ENCODE results near the gene PARP9.
"Not testable (repeated sequence)": the region's sequence is repeated elsewhere in the genome, so short reads cannot be mapped to it uniquely, and the experiment has no call there.

The PARP9 gene

GRCh38 chr3:122516846-122517360, 47.2 kb downstream of the PARP9 start:
- no peak for DNase-seq

GRCh38 chr3:122515870-122516269, 48.2 kb downstream of the PARP9 start:
- no peak for DNase-seq

- DNase-seq: no peak
Observed at GRCh38 chr3:122515020-122515468, 49.1 kb downstream of the PARP9 start.

- peak; percentile 87 for DNase-seq
Observed at GRCh38 chr3:122514123-122515019, 49.7 kb downstream of the PARP9 start, which contains the start of gene KPNA1. Gene KPNA1 (minus strand): TSS chr3:122514939. CDS start chr3:122496565, 18,374 bp downstream.

- DNase-seq: no peak
Observed at GRCh38 chr3:122513386-122514122, 50.5 kb downstream of the PARP9 start.

- no peak for DNase-seq
Observed at GRCh38 chr3:122512284-122512683, 51.8 kb downstream of the PARP9 start.

- no peak for DNase-seq
Observed at GRCh38 chr3:122510878-122511535, 53.1 kb downstream of the PARP9 start.

- DNase-seq: not testable (repeated sequence)
Observed at GRCh38 chr3:122508944-122509343, 55.2 kb downstream of the PARP9 start.

GRCh38 chr3:122508135-122508914, 55.8 kb downstream of the PARP9 start:
- DNase-seq: no peak

GRCh38 chr3:122506450-122506849, 57.6 kb downstream of the PARP9 start:
- DNase-seq: no peak

- no peak for DNase-seq
Observed at GRCh38 chr3:122505676-122506075, 58.4 kb downstream of the PARP9 start.

- DNase-seq: no peak
Observed at GRCh38 chr3:122502941-122503340, 61.2 kb downstream of the PARP9 start.

- DNase-seq: no peak
Observed at GRCh38 chr3:122502139-122502538, 62.0 kb downstream of the PARP9 start.

- not testable (repeated sequence) for DNase-seq
Observed at GRCh38 chr3:122500964-122501363, 63.1 kb downstream of the PARP9 start.

- no peak for DNase-seq
Observed at GRCh38 chr3:122498152-122498551, 65.9 kb downstream of the PARP9 start.

GRCh38 chr3:122497425-122497824, 66.7 kb downstream of the PARP9 start:
- peak; percentile 85 for DNase-seq

GRCh38 chr3:122496508-122496907, 67.6 kb downstream of the PARP9 start:
- no peak for DNase-seq

- DNase-seq: peak; percentile 88
Observed at GRCh38 chr3:122493296-122493695, 70.8 kb downstream of the PARP9 start.

- DNase-seq: no peak
Observed at GRCh38 chr3:122488262-122488973, 75.7 kb downstream of the PARP9 start.

- peak; percentile 31 for DNase-seq
Observed at GRCh38 chr3:122484985-122485384, 79.1 kb downstream of the PARP9 start.

- no peak for DNase-seq
Observed at GRCh38 chr3:122481390-122481789, 82.7 kb downstream of the PARP9 start.
